ENCODE results near the gene NYAP2.

The NYAP2 gene

DNA sequence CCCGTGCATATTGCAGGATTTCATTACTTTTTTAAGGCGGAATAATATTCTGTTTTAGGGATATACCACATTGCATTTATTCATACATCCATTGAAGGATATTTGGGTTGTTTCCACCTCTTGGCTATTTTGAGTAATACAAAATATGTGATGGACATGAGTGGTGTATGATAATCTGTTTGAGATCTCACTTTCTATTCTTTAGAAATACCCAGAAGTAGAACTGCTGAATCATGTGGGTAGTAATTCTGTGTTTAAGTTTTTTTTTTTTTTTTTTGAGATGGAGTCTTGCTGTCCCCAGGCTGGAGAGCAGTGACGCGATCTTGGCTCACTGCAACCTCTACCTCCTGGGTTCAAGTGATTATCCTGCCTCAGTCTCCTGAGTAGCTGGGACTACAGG lies 201.4 kb downstream of the NYAP2 start:
- H3K79me1 ChIP-seq (ENCODE audit: low read length): no peaks in the 10 kb centered on the region
- H2BK12ac ChIP-seq (ENCODE audit: low read length): no peak overlapping the region
- no peak overlapping the region for H3K27ac ChIP-seq (ENCODE audit: low read depth, low read length)
- H2BK5ac ChIP-seq (ENCODE audit: low read depth, low read length, poor library complexity): no peak overlapping the region
- H3K9ac ChIP-seq (ENCODE audit: low read length): no peak overlapping the region
- no peak for DNase-seq
- no peak overlapping the region for H4K8ac ChIP-seq (ENCODE audit: low read depth, low read length)
- no peak overlapping the region for H3K23ac ChIP-seq (ENCODE audit: low read length)
- no peaks in the 10 kb centered on the region for H3K79me2 ChIP-seq (ENCODE audit: control insufficient read depth, insufficient read depth, low read length, poor library complexity)
- no peaks in the 10 kb centered on the region for H3K27me3 ChIP-seq (ENCODE audit: insufficient read depth, low read length)
- H3K4me1 ChIP-seq (ENCODE audit: control insufficient read depth in 1 of 2, insufficient read depth in 2 of 2, low read length in 2 of 2): no peaks in the 10 kb centered on the region
- H3K14ac ChIP-seq (ENCODE audit: low read length): no peak overlapping the region
- no peak overlapping the region for H3K4me2 ChIP-seq (ENCODE audit: low read length)
- no peak overlapping the region for H4K12ac ChIP-seq (ENCODE audit: low read depth, low read length)
- no peak overlapping the region for H4K91ac ChIP-seq (ENCODE audit: low read depth, low read length)
- H3K4me3 ChIP-seq (ENCODE audit: low read depth, low read length): no peak overlapping the region
- no peak overlapping the region for H2AFZ ChIP-seq (ENCODE audit: insufficient read depth, low read length, poor library complexity)
- H3K36me3 ChIP-seq (ENCODE audit: control insufficient read depth in 1 of 2, insufficient read depth in 2 of 2, low read length in 2 of 2): no peaks in the 10 kb centered on the region
- no peak overlapping the region for H2BK120ac ChIP-seq (ENCODE audit: insufficient read depth, low read length, poor library complexity)
- no peak overlapping the region for H2AK5ac ChIP-seq (ENCODE audit: low read length)
- peaks cover 2% of the 10 kb centered on the region for H3K9me3 ChIP-seq (ENCODE audit: insufficient read depth, low read depth, low read length)
- no peak overlapping the region for H3K18ac ChIP-seq (ENCODE audit: low read length)
- no CpG with 5 or more reads among the region's 4 CpGs for WGBS (ENCODE audit: extremely low coverage, insufficient coverage, insufficient read length)
- no peak overlapping the region for H3K4ac ChIP-seq (ENCODE audit: low read depth, low read length)

- Histone ChIP-seq H3K4ac (ENCODE audit: low read depth, low read length) (no peak overlapping the region), H4K12ac (ENCODE audit: low read depth, low read length) (no peak overlapping the region), H2BK120ac (ENCODE audit: insufficient read depth, low read length, poor library complexity) (no peak overlapping the region), H3K4me2 (ENCODE audit: low read length) (no peak overlapping the region), H3K4me1 (ENCODE audit: control insufficient read depth in 1 of 2, insufficient read depth in 2 of 2, low read length in 2 of 2) (no peaks in the 10 kb centered on the region), H2AK5ac (ENCODE audit: low read length) (no peak overlapping the region), H3K23ac (ENCODE audit: low read length) (no peak overlapping the region), H3K27me3 (ENCODE audit: insufficient read depth, low read length) (no peaks in the 10 kb centered on the region), H3K18ac (ENCODE audit: low read length) (no peak overlapping the region), H4K8ac (ENCODE audit: low read depth, low read length) (no peak overlapping the region), H3K79me2 (ENCODE audit: control insufficient read depth, insufficient read depth, low read length, poor library complexity) (no peaks in the 10 kb centered on the region), H3K36me3 (ENCODE audit: control insufficient read depth in 1 of 2, insufficient read depth in 2 of 2, low read length in 2 of 2) (no peaks in the 10 kb centered on the region), H2AFZ (ENCODE audit: insufficient read depth, low read length, poor library complexity) (no peak overlapping the region), H3K9me3 (ENCODE audit: insufficient read depth, low read depth, low read length) (peaks cover 2% of the 10 kb centered on the region), H3K27ac (ENCODE audit: low read depth, low read length) (no peak overlapping the region), H3K4me3 (ENCODE audit: low read depth, low read length) (no peak overlapping the region), H3K14ac (ENCODE audit: low read length) (no peak overlapping the region), H3K9ac (ENCODE audit: low read length) (no peak overlapping the region), H4K91ac (ENCODE audit: low read depth, low read length) (no peak overlapping the region), H2BK5ac (ENCODE audit: low read depth, low read length, poor library complexity) (no peak overlapping the region), H3K79me1 (ENCODE audit: low read length) (no peaks in the 10 kb centered on the region), H2BK12ac (ENCODE audit: low read length) (no peak overlapping the region)
- DNase-seq: no peak
- WGBS (ENCODE audit: extremely low coverage, insufficient coverage, insufficient read length): no CpG with 5 or more reads among the region's 4 CpGs
These were observed 202.7 kb downstream of the NYAP2 start for GRCh38 chr2:225602205-225602604.

DNA sequence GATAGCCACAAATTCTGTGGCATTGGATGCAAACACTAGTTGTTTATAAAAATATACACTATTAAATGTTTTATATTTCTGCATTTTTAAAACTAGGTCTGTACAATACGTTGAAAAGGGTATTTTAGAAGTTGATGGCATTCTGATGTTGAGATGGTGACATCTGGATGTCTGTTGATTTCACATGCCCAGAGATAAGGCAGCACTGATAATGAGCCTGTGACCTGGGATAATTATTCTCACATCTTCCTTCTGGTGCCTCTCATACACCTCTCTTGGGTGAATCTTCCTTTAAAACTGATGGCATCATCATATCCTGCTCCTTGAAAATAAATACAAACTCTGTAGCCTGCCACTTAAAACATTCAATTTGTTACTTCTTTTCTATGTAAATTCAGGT lies 208.6 kb downstream of the NYAP2 start:
- Histone ChIP-seq H2AFZ (ENCODE audit: insufficient read depth, low read length, poor library complexity) (no peak overlapping the region), H4K8ac (ENCODE audit: low read depth, low read length) (no peak overlapping the region), H2BK120ac (ENCODE audit: insufficient read depth, low read length, poor library complexity) (no peak overlapping the region), H4K91ac (ENCODE audit: low read depth, low read length) (no peak overlapping the region), H3K4me2 (ENCODE audit: low read length) (no peak overlapping the region), H3K14ac (ENCODE audit: low read length) (no peak overlapping the region), H4K12ac (ENCODE audit: low read depth, low read length) (no peak overlapping the region), H3K79me2 (ENCODE audit: control insufficient read depth, insufficient read depth, low read length, poor library complexity) (no peaks in the 10 kb centered on the region), H3K4ac (ENCODE audit: low read depth, low read length) (no peak overlapping the region), H3K4me1 (ENCODE audit: control insufficient read depth in 1 of 2, insufficient read depth in 2 of 2, low read length in 2 of 2) (no peaks in the 10 kb centered on the region), H3K27me3 (ENCODE audit: insufficient read depth, low read length) (no peaks in the 10 kb centered on the region), H2BK12ac (ENCODE audit: low read length) (no peak overlapping the region), H3K23ac (ENCODE audit: low read length) (no peak overlapping the region), H3K4me3 (ENCODE audit: low read depth, low read length) (no peak overlapping the region), H3K18ac (ENCODE audit: low read length) (no peak overlapping the region), H3K9me3 (ENCODE audit: insufficient read depth, low read depth, low read length) (no peaks in the 10 kb centered on the region), H3K27ac (ENCODE audit: low read depth, low read length) (no peak overlapping the region), H3K9ac (ENCODE audit: low read length) (no peak overlapping the region), H2AK5ac (ENCODE audit: low read length) (no peak overlapping the region), H3K79me1 (ENCODE audit: low read length) (no peaks in the 10 kb centered on the region), H2BK5ac (ENCODE audit: low read depth, low read length, poor library complexity) (no peak overlapping the region), H3K36me3 (ENCODE audit: control insufficient read depth in 1 of 2, insufficient read depth in 2 of 2, low read length in 2 of 2) (no peaks in the 10 kb centered on the region)
- no peak for DNase-seq
- WGBS (ENCODE audit: extremely low coverage, insufficient coverage, insufficient read length): no CpG with 5 or more reads among the region's 1 CpG

DNA sequence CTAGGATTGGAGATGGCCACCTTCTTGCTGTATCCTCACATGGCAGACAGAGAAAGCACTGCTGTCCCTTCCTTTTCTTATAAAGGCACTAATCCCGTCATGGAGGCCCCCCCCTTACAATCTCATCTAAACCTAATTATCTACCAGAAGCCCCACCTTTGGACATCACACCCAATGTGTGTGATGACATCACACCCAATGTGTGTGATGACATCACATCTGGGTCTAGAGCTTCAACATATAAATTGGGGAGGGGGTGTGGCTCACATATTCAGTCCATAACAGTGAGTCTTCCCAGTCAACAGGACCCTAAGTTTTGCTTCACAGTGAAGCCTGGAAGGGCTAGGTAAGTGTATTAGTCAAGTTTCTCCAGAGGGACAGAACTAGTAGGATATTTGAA lies 213.1 kb downstream of the NYAP2 start:
- Histone ChIP-seq H3K23ac (ENCODE audit: low read length) (no peak overlapping the region), H4K8ac (ENCODE audit: low read depth, low read length) (no peak overlapping the region), H3K14ac (ENCODE audit: low read length) (no peak overlapping the region), H3K9me3 (ENCODE audit: insufficient read depth, low read depth, low read length) (no peaks in the 10 kb centered on the region), H3K27ac (ENCODE audit: low read depth, low read length) (no peak overlapping the region), H3K9ac (ENCODE audit: low read length) (no peak overlapping the region), H3K4me2 (ENCODE audit: low read length) (no peak overlapping the region), H3K27me3 (ENCODE audit: insufficient read depth, low read length) (no peaks in the 10 kb centered on the region), H3K36me3 (ENCODE audit: control insufficient read depth in 1 of 2, insufficient read depth in 2 of 2, low read length in 2 of 2) (no peaks in the 10 kb centered on the region), H3K4me3 (ENCODE audit: low read depth, low read length) (no peak overlapping the region), H3K4me1 (ENCODE audit: control insufficient read depth in 1 of 2, insufficient read depth in 2 of 2, low read length in 2 of 2) (no peaks in the 10 kb centered on the region), H4K12ac (ENCODE audit: low read depth, low read length) (no peak overlapping the region), H2AFZ (ENCODE audit: insufficient read depth, low read length, poor library complexity) (no peak overlapping the region), H2BK12ac (ENCODE audit: low read length) (no peak overlapping the region), H3K79me2 (ENCODE audit: control insufficient read depth, insufficient read depth, low read length, poor library complexity) (no peaks in the 10 kb centered on the region), H2BK5ac (ENCODE audit: low read depth, low read length, poor library complexity) (no peak overlapping the region), H2AK5ac (ENCODE audit: low read length) (no peak overlapping the region), H2BK120ac (ENCODE audit: insufficient read depth, low read length, poor library complexity) (no peak overlapping the region), H3K18ac (ENCODE audit: low read length) (no peak overlapping the region), H3K79me1 (ENCODE audit: low read length) (no peaks in the 10 kb centered on the region), H3K4ac (ENCODE audit: low read depth, low read length) (no peak overlapping the region), H4K91ac (ENCODE audit: low read depth, low read length) (no peak overlapping the region)
- no CpG with 5 or more reads among the region's 1 CpG for WGBS (ENCODE audit: extremely low coverage, insufficient coverage, insufficient read length)
- DNase-seq: no peak
